HepG2 (cell line): ENCODE results near the gene NEURL1.

Source experiments
- BCLAF1 ChIP-seq: fragments of 450-650 bp; IDR thresholded peaks from 2 replicates; pipeline ENCODE4 v1.6.1; 2017; ENCODE audit warnings: mild to moderate bottlenecking
- CEBPG ChIP-seq: IDR thresholded peaks from 2 replicates; pipeline ENCODE4 v1.6.1; 2016
- HCFC1 ChIP-seq: fragments of 150-350 bp; IDR thresholded peaks from 2 replicates; pipeline ENCODE4 v1.6.1; 2014; ENCODE audit warnings: low read depth, low read length
- MXD4 ChIP-seq: IDR thresholded peaks from 2 replicates; pipeline ENCODE4 v1.6.1; 2016; ENCODE audit warnings: mild to moderate bottlenecking, missing biosample characterization, missing genetic modification reagents
- POLR2A ChIP-seq, 2 experiments: IDR thresholded peaks; 2 replicates each; pipeline ENCODE4 v1.6.1; 2011; ENCODE audit warnings: low read depth in 2 of 2, low read length in 2 of 2, mild to moderate bottlenecking in 1 of 2, moderate library complexity in 1 of 2; ENCODE audit not compliant: insufficient read depth in 1 of 2

- TF ChIP-seq MXD4 (no peak), CEBPG (no peak), POLR2A (IDR thresholded peaks at IDR 0.05; ENCODE audit: insufficient read depth in 1 of 2, low read depth in 2 of 2, low read length in 2 of 2) (no peak), HCFC1 (no peak), BCLAF1 (no peak)
Measured at GRCh38 chr10:103541616-103542015, 48.1 kb downstream of the NEURL1 start.
